ENCODE measurements around the gene DNTT.
"Not testable (repeated sequence)": the region's sequence is repeated elsewhere in the genome, so short reads cannot be mapped to it uniquely, and the experiment has no call there.

The DNTT gene

GRCh38 chr10:96299383-96299782 is 4.9 kb upstream of the DNTT start:
- H3K36me3 ChIP-seq (ENCODE audit: control insufficient read depth, insufficient read depth, low read length): no peaks in the 10 kb centered on the region
- H3K27ac ChIP-seq: peak overlapping the region; percentile 53

GRCh38 chr10:96301616-96302015 is 2.6 kb upstream of the DNTT start:
- Histone ChIP-seq H3K27me3 (ENCODE audit: control insufficient read depth, insufficient read depth, low read length) (no peaks in the 10 kb centered on the region), H3K4me3 (ENCODE audit: low read depth, low read length) (no peak overlapping the region), H3K27ac (no peak overlapping the region), H3K9me3 (ENCODE audit: control insufficient read depth, low read length) (no peaks in the 10 kb centered on the region), H2AFZ (no peak overlapping the region), H3K4me1 (peaks cover 6% of the 10 kb centered on the region), H3K79me2 (no peaks in the 10 kb centered on the region), H3K36me3 (ENCODE audit: control insufficient read depth, insufficient read depth, low read length) (no peaks in the 10 kb centered on the region), H3K4me2 (ENCODE audit: low read length) (no peak overlapping the region), H3K9ac (no peak overlapping the region)
- no peak for TF ChIP-seq CTCF (IDR thresholded peaks at IDR 0.05)

More at GRCh38 chr10:96299383-96299782, 4.9 kb upstream of the DNTT start:
- no peak for TF ChIP-seq CTCF (IDR thresholded peaks at IDR 0.05)
- Histone ChIP-seq H3K4me2 (ENCODE audit: low read length) (peak overlapping the region; percentile 50), H2AFZ (peak overlapping the region; percentile 63), H3K9ac (no peak overlapping the region), H3K4me3 (ENCODE audit: low read depth, low read length) (peak overlapping the region; percentile 6), H3K9me3 (ENCODE audit: control insufficient read depth, low read length) (no peaks in the 10 kb centered on the region), H3K27me3 (ENCODE audit: control insufficient read depth, insufficient read depth, low read length) (no peaks in the 10 kb centered on the region), H3K79me2 (no peaks in the 10 kb centered on the region), H3K4me1 (peaks cover 6% of the 10 kb centered on the region)

- Histone ChIP-seq H3K36me3 (ENCODE audit: control insufficient read depth, insufficient read depth, low read length) (no peaks in the 10 kb centered on the region), H3K9me3 (ENCODE audit: control insufficient read depth, low read length) (no peaks in the 10 kb centered on the region), H3K27me3 (ENCODE audit: control insufficient read depth, insufficient read depth, low read length) (no peaks in the 10 kb centered on the region), H3K4me2 (ENCODE audit: low read length) (no peak overlapping the region), H3K27ac (no peak overlapping the region), H2AFZ (no peak overlapping the region), H3K79me2 (no peaks in the 10 kb centered on the region), H3K4me1 (no peaks in the 10 kb centered on the region), H3K9ac (no peak overlapping the region), H3K4me3 (ENCODE audit: low read depth, low read length) (no peak overlapping the region)
- TF ChIP-seq CTCF (IDR thresholded peaks at IDR 0.05): no peak
Measured at GRCh38 chr10:96305019-96305418, 785 bp downstream of the DNTT start.

GRCh38 chr10:96306516-96306915 is 2.3 kb downstream of the DNTT start:
- Histone ChIP-seq H3K4me2 (ENCODE audit: low read length) (no peak overlapping the region), H3K4me1 (no peaks in the 10 kb centered on the region), H3K4me3 (ENCODE audit: low read depth, low read length) (no peak overlapping the region), H3K27ac (no peak overlapping the region), H3K9me3 (ENCODE audit: control insufficient read depth, low read length) (no peaks in the 10 kb centered on the region), H3K36me3 (ENCODE audit: control insufficient read depth, insufficient read depth, low read length) (no peaks in the 10 kb centered on the region), H3K79me2 (no peaks in the 10 kb centered on the region), H2AFZ (no peak overlapping the region), H3K27me3 (ENCODE audit: control insufficient read depth, insufficient read depth, low read length) (no peaks in the 10 kb centered on the region), H3K9ac (no peak overlapping the region)
- TF ChIP-seq CTCF (IDR thresholded peaks at IDR 0.05): no peak

- H3K4me2 ChIP-seq (ENCODE audit: low read length); H3K27ac ChIP-seq; H3K4me3 ChIP-seq (ENCODE audit: low read depth, low read length); H3K36me3 ChIP-seq (ENCODE audit: control insufficient read depth, insufficient read depth, low read length); H3K27me3 ChIP-seq (ENCODE audit: control insufficient read depth, insufficient read depth, low read length); H3K4me1 ChIP-seq; H3K9me3 ChIP-seq (ENCODE audit: control insufficient read depth, low read length); H3K79me2 ChIP-seq; H3K9ac ChIP-seq; H2AFZ ChIP-seq: not testable (repeated sequence)
Measured at GRCh38 chr10:96308854-96309253, 4.6 kb downstream of the DNTT start.

Data from parathyroid adenoma (tissue), 2 donors.